ENCODE measurements around the gene SLC6A3. TPM values are rescaled to one million over a fixed set of nuclear protein-coding genes. Genes with fewer than 3 reads are reported as not detected.

SLC6A3 gene
- total RNA-seq, 1 experiment from 2014 or later = not detected

- no TSS peak for BruUV-seq (replicated peaks)
- no peak overlapping the region for H3K27ac ChIP-seq (ENCODE audit: low read depth, low read length, poor library complexity, severe bottlenecking)
- H3K4me1 ChIP-seq (ENCODE audit: insufficient read depth, low read length, poor library complexity, severe bottlenecking) = no peaks in the 10 kb centered on the region
- intact Hi-C loops (cut with micrococcal nuclease; ENCODE audit: unreplicated experiment) = no loop called here
- peaks cover 97% of the 10 kb centered on the region for H3K27me3 ChIP-seq (replicated peaks; ENCODE audit: insufficient read depth, low read depth, low read length, poor library complexity)
- DNase-seq (ENCODE audit: low spot score) = no peak
- H3K4me3 ChIP-seq (ENCODE audit: low read depth, low read length, poor library complexity, severe bottlenecking) = no peak overlapping the region
- H3K36me3 ChIP-seq (ENCODE audit: insufficient read depth, low read length, poor library complexity, severe bottlenecking) = no peaks in the 10 kb centered on the region
- CTCF ChIA-PET = no interaction called here
- no peaks in the 10 kb centered on the region for H3K9me3 ChIP-seq (ENCODE audit: low read depth, low read length, poor library complexity, severe bottlenecking)
- POLR2A ChIA-PET (ENCODE audit: low non-redundant PET) = no interaction called here
- TF ChIP-seq, protein P1, sequence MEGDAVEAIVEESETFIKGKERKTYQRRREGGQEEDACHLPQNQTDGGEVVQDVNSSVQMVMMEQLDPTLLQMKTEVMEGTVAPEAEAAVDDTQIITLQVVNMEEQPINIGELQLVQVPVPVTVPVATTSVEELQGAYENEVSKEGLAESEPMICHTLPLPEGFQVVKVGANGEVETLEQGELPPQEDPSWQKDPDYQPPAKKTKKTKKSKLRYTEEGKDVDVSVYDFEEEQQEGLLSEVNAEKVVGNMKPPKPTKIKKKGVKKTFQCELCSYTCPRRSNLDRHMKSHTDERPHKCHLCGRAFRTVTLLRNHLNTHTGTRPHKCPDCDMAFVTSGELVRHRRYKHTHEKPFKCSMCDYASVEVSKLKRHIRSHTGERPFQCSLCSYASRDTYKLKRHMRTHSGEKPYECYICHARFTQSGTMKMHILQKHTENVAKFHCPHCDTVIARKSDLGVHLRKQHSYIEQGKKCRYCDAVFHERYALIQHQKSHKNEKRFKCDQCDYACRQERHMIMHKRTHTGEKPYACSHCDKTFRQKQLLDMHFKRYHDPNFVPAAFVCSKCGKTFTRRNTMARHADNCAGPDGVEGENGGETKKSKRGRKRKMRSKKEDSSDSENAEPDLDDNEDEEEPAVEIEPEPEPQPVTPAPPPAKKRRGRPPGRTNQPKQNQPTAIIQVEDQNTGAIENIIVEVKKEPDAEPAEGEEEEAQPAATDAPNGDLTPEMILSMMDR (conservative IDR thresholded peaks at IDR 0.05; ENCODE audit: low read depth, low read length) = no peak
- no peak for TF ChIP-seq EZH2 (IDR thresholded peaks at IDR 0.05; ENCODE audit: borderline replicate concordance, low read depth, low read length, poor library complexity, severe bottlenecking)
These were observed 86.1 kb downstream of the SLC6A3 start for GRCh38 chr5:1359031-1359645.

DNA sequence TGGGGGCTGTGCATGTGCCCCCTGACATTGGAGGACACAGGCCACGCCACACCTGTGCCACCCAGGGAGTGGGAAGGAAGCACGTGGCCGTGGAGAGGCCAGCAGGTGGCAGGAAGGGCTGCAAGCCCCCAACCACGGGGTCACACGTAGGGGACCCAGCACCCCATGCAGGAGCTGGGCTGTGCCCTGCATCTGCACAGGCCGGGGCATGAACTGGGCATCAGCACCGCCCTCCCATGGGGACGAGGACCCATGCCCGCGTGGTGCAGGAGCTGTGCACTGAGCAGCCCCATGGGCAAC lies 86.6 kb downstream of the SLC6A3 start:
- H3K36me3 ChIP-seq (ENCODE audit: insufficient read depth, low read length, poor library complexity, severe bottlenecking) = no peaks in the 10 kb centered on the region
- no peak for DNase-seq (ENCODE audit: low spot score)
- H3K27me3 ChIP-seq (replicated peaks; ENCODE audit: insufficient read depth, low read depth, low read length, poor library complexity) = peaks cover 97% of the 10 kb centered on the region
- H3K4me1 ChIP-seq (ENCODE audit: insufficient read depth, low read length, poor library complexity, severe bottlenecking) = no peaks in the 10 kb centered on the region
- BruUV-seq (replicated peaks) = no TSS peak
- TF ChIP-seq, protein P1 (conservative IDR thresholded peaks at IDR 0.05; ENCODE audit: low read depth, low read length) = no peak
- no peak for TF ChIP-seq EZH2 (IDR thresholded peaks at IDR 0.05; ENCODE audit: borderline replicate concordance, low read depth, low read length, poor library complexity, severe bottlenecking)
- CTCF ChIA-PET = no interaction called here
- no peaks in the 10 kb centered on the region for H3K9me3 ChIP-seq (ENCODE audit: low read depth, low read length, poor library complexity, severe bottlenecking)
- H3K27ac ChIP-seq (ENCODE audit: low read depth, low read length, poor library complexity, severe bottlenecking) = no peak overlapping the region
- intact Hi-C loops (cut with micrococcal nuclease; ENCODE audit: unreplicated experiment) = no loop called here
- no peak overlapping the region for H3K4me3 ChIP-seq (ENCODE audit: low read depth, low read length, poor library complexity, severe bottlenecking)
- POLR2A ChIA-PET (ENCODE audit: low non-redundant PET) = no interaction called here

GRCh38 chr5:1357946-1358725 lies 87.1 kb downstream of the SLC6A3 start:
- intact Hi-C loops (cut with micrococcal nuclease; ENCODE audit: unreplicated experiment) = no loop called here
- CTCF ChIA-PET = no interaction called here

More at GRCh38 chr5:1357946-1358725, 87.1 kb downstream of the SLC6A3 start:
- no TSS peak for BruUV-seq (replicated peaks)
- Histone ChIP-seq H3K27ac (ENCODE audit: low read depth, low read length, poor library complexity, severe bottlenecking) (no peak overlapping the region), H3K27me3 (replicated peaks; ENCODE audit: insufficient read depth, low read depth, low read length, poor library complexity) (peaks cover 97% of the 10 kb centered on the region), H3K36me3 (ENCODE audit: insufficient read depth, low read length, poor library complexity, severe bottlenecking) (no peaks in the 10 kb centered on the region), H3K4me1 (ENCODE audit: insufficient read depth, low read length, poor library complexity, severe bottlenecking) (no peaks in the 10 kb centered on the region), H3K4me3 (ENCODE audit: low read depth, low read length, poor library complexity, severe bottlenecking) (no peak overlapping the region), H3K9me3 (ENCODE audit: low read depth, low read length, poor library complexity, severe bottlenecking) (no peaks in the 10 kb centered on the region)
- DNase-seq (ENCODE audit: low spot score) = no peak
- TF ChIP-seq, protein P1 (conservative IDR thresholded peaks at IDR 0.05; ENCODE audit: low read depth, low read length) = no peak
- TF ChIP-seq EZH2 (IDR thresholded peaks at IDR 0.05; ENCODE audit: borderline replicate concordance, low read depth, low read length, poor library complexity, severe bottlenecking) = no peak
- POLR2A ChIA-PET (ENCODE audit: low non-redundant PET) = no interaction called here
